GM18507 (cell line): Measurements from ENCODE around the gene YES1.
"Not testable (repeated sequence)": the region's sequence is repeated elsewhere in the genome, so short reads cannot be mapped to it uniquely, and the experiment has no call there.

Experiments
- DNase-seq: peaks from one replicate; pipeline ENCODE4 v3.0.0; 2011; ENCODE audit warnings: low read depth; ENCODE audit not compliant: insufficient read length; ENCODE audit errors: extremely low spot score
- FAIRE-seq: peaks from 2 replicates; lab custom pipeline; 2011; peaks lifted over from hg19 to GRCh38; lab: Jason Lieb, UNC

YES1 gene

GRCh38 chr18:703213-703967 is 108.7 kb downstream of the YES1 start:
- DNase-seq = no peak
- no peak for FAIRE-seq

GRCh38 chr18:697800-698199 is 114.2 kb downstream of the YES1 start:
- FAIRE-seq = no peak
- no peak for DNase-seq

- no peak for DNase-seq
- no peak for FAIRE-seq
Observed at GRCh38 chr18:697012-697411, 115.0 kb downstream of the YES1 start.

- FAIRE-seq (no peak), DNase-seq (no peak)
Observed at GRCh38 chr18:693466-694187, 118.4 kb downstream of the YES1 start.

GRCh38 chr18:692824-693223 is 119.2 kb downstream of the YES1 start:
- DNase-seq (no peak), FAIRE-seq (no peak)

- FAIRE-seq (no peak), DNase-seq (no peak)
Observed at GRCh38 chr18:688323-688722, 123.7 kb downstream of the YES1 start.

GRCh38 chr18:686339-687111 is 125.5 kb downstream of the YES1 start:
- no peak for FAIRE-seq
- no peak for DNase-seq

GRCh38 chr18:685438-685837 is 126.6 kb downstream of the YES1 start:
- no peak for DNase-seq
- FAIRE-seq = no peak

GRCh38 chr18:683531-683930 is 128.5 kb downstream of the YES1 start:
- DNase-seq (no peak), FAIRE-seq (no peak)

GRCh38 chr18:682833-683232 is 129.2 kb downstream of the YES1 start:
- FAIRE-seq (no peak), DNase-seq (no peak)

- FAIRE-seq = not testable (repeated sequence)
Observed at GRCh38 chr18:682416-682815, 129.6 kb downstream of the YES1 start.

GRCh38 chr18:681985-682384 is 130.1 kb downstream of the YES1 start:
- no peak for DNase-seq
- FAIRE-seq = no peak

More at GRCh38 chr18:682416-682815, 129.6 kb downstream of the YES1 start:
- not testable (repeated sequence) for DNase-seq

- no peak for FAIRE-seq
Observed at GRCh38 chr18:680392-680791, 131.7 kb downstream of the YES1 start.

GRCh38 chr18:679516-679915 is 132.5 kb downstream of the YES1 start:
- no peak for DNase-seq
- FAIRE-seq = no peak

More at GRCh38 chr18:680392-680791, 131.7 kb downstream of the YES1 start:
- DNase-seq = no peak

GRCh38 chr18:678482-679182 is 133.4 kb downstream of the YES1 start:
- no peak for DNase-seq
- FAIRE-seq = no peak

GRCh38 chr18:677951-678381 is 134.1 kb downstream of the YES1 start:
- FAIRE-seq (no peak), DNase-seq (no peak)

- DNase-seq (no peak), FAIRE-seq (no peak)
Observed at GRCh38 chr18:677145-677544, 134.9 kb downstream of the YES1 start.

GRCh38 chr18:676736-677135 is 135.3 kb downstream of the YES1 start:
- DNase-seq (no peak), FAIRE-seq (no peak)

GRCh38 chr18:676069-676468 is 136.0 kb downstream of the YES1 start:
- DNase-seq = no peak
- FAIRE-seq = no peak

GRCh38 chr18:675307-675706 is 136.7 kb downstream of the YES1 start:
- FAIRE-seq = no peak
- no peak for DNase-seq
